Measurements from ENCODE around the gene TCP11L2. TPM values are rescaled to one million over a fixed set of nuclear protein-coding genes. Genes with fewer than 3 reads are reported as not detected.
A peak's percentile ranks its signal among the peaks of the same experiment; 100 is the strongest.
"Not testable (repeated sequence)": the region's sequence is repeated elsewhere in the genome, so short reads cannot be mapped to it uniquely, and the experiment has no call there.

Gene TCP11L2
- total RNA-seq, 4 donors from 2014 or later, result 8.0 to 47.8 (median 41.7) TPM

DNA sequence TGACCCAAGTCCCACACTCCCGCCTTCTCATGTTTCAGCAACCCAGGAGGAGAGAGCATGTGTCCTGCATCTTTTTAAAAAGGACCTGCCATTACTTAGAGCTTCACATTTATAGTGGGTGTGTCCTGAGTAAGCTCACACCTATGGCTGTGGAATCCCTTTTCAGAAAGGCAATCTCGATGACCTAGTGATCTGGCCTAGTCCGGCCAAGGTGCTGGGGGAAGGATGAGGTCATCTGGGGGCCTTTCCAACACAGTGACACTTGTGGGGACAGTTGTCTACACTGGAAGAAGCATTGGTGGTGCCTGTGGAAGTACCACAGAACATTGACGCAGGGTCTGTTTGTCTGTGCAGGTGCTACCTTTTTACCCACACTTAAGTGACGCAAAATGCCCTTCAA lies 8.2 kb downstream of the TCP11L2 start:
- H3K4me1 ChIP-seq, result peaks cover 23 to 66% (median 30%) of the 10 kb centered on the region in 4 donors
- in situ Hi-C loops (cut with MboI; ENCODE audit: low pct_ligation_motif_present in 1 of 4, low pct_unique_long_range_greater_than_20kb in 1 of 4, low sequenced_read_pairs in 3 of 4) (no loop called here), intact Hi-C loops (cut with DNase I; ENCODE audit: low total_unique reads) (no loop called here)
- H3K4me3 ChIP-seq, result no peak overlapping the region
- peak overlapping the region in 1 of 4 donors; percentile 4 for H3K27ac ChIP-seq
- no peak for DNase-seq
- no peaks in the 10 kb centered on the region for H3K9me3 ChIP-seq
- WGBS, 2 donors (ENCODE audit: low coverage in 1 of 2), result 75% methylated on average over 5 of the region's 5 CpGs; no CpG with 5 or more reads in 1 of the 2 donors
- no peak for TF ChIP-seq CTCF (IDR thresholded peaks at IDR 0.05)
- TF ChIP-seq POLR2AphosphoS5 (IDR thresholded peaks at IDR 0.05), result no peak
- TF ChIP-seq EP300 (IDR thresholded peaks at IDR 0.05; ENCODE audit: low read depth), result no peak
- no peak for TF ChIP-seq POLR2A (IDR thresholded peaks at IDR 0.05)
- peaks cover 0 to 12% (median 5%) of the 10 kb centered on the region in 4 donors for H3K36me3 ChIP-seq
- H3K27me3 ChIP-seq, result no peaks in the 10 kb centered on the region

- peak overlapping the region in 1 of 4 donors; percentile 4 for H3K27ac ChIP-seq
- H3K4me3 ChIP-seq, result no peak overlapping the region
- 42 to 69% methylated on average over 3 to 8 of the region's 8 CpGs for WGBS, 2 donors (ENCODE audit: low coverage in 1 of 2)
- intact Hi-C loops (cut with DNase I; ENCODE audit: low total_unique reads), result no loop called here
- peaks cover 23 to 62% (median 30%) of the 10 kb centered on the region in 4 donors for H3K4me1 ChIP-seq
- in situ Hi-C loops (cut with MboI; ENCODE audit: low pct_ligation_motif_present in 1 of 4, low pct_unique_long_range_greater_than_20kb in 1 of 4, low sequenced_read_pairs in 3 of 4), result no loop called here
- TF ChIP-seq EP300 (IDR thresholded peaks at IDR 0.05; ENCODE audit: low read depth) (no peak), POLR2AphosphoS5 (IDR thresholded peaks at IDR 0.05) (no peak), CTCF (IDR thresholded peaks at IDR 0.05) (no peak), POLR2A (IDR thresholded peaks at IDR 0.05) (no peak)
- no peak for DNase-seq
- H3K9me3 ChIP-seq, result no peaks in the 10 kb centered on the region
- H3K36me3 ChIP-seq, result peaks cover 0 to 15% (median 5%) of the 10 kb centered on the region in 4 donors
- no peaks in the 10 kb centered on the region for H3K27me3 ChIP-seq
These were observed 8.6 kb downstream of the TCP11L2 start for GRCh38 chr12:106311139-106311538.

GRCh38 chr12:106313413-106313812 lies 10.9 kb downstream of the TCP11L2 start:
- intact Hi-C loops (cut with DNase I; ENCODE audit: low total_unique reads); in situ Hi-C loops (cut with MboI; ENCODE audit: low pct_ligation_motif_present in 1 of 4, low pct_unique_long_range_greater_than_20kb in 1 of 4, low sequenced_read_pairs in 3 of 4); H3K9me3 ChIP-seq; DNase-seq; H3K27ac ChIP-seq; H3K4me3 ChIP-seq; H3K27me3 ChIP-seq: not testable (repeated sequence)
- Histone ChIP-seq H3K4me1 (peaks cover 6 to 39% (median 12%) of the 10 kb centered on the region in 4 donors), H3K36me3 (peaks cover 0 to 31% (median 7%) of the 10 kb centered on the region in 4 donors)
- WGBS, 2 donors (ENCODE audit: low coverage in 1 of 2), result 61 to 88% methylated on average over 3 to 4 of the region's 4 CpGs

GRCh38 chr12:106315523-106315922 lies 13.0 kb downstream of the TCP11L2 start:
- no peaks in the 10 kb centered on the region for H3K27me3 ChIP-seq
- no peak overlapping the region for H3K4me3 ChIP-seq
- intact Hi-C loops (cut with DNase I; ENCODE audit: low total_unique reads) (no loop called here), in situ Hi-C loops (cut with MboI; ENCODE audit: low pct_ligation_motif_present in 1 of 4, low pct_unique_long_range_greater_than_20kb in 1 of 4, low sequenced_read_pairs in 3 of 4) (no loop called here)
- 61 to 80% methylated on average over 4 of the region's 4 CpGs for WGBS, 2 donors (ENCODE audit: low coverage in 1 of 2)
- H3K9me3 ChIP-seq, result no peaks in the 10 kb centered on the region
- DNase-seq, result no peak
- peaks cover 0 to 18% (median 6%) of the 10 kb centered on the region in 4 donors for H3K4me1 ChIP-seq
- no peak for TF ChIP-seq CTCF (IDR thresholded peaks at IDR 0.05)
- TF ChIP-seq POLR2AphosphoS5 (IDR thresholded peaks at IDR 0.05), result no peak
- no peak for TF ChIP-seq EP300 (IDR thresholded peaks at IDR 0.05; ENCODE audit: low read depth)
- TF ChIP-seq POLR2A (IDR thresholded peaks at IDR 0.05), result no peak
- H3K27ac ChIP-seq, result no peak overlapping the region
- H3K36me3 ChIP-seq, result peaks cover 0 to 41% (median 14%) of the 10 kb centered on the region in 4 donors

Data from transverse colon (tissue), 4 donors.